MM.1S (cell line): Measurements from ENCODE around the gene CSTF3.

Experiments
- DNase-seq: peaks from one replicate; pipeline ENCODE4 v3.0.0-alpha.2; 2015
- H2AFZ ChIP-seq: fragments of 300-600 bp; sonication (generic); 2 replicates; pipeline ENCODE4 v1.6.0; 2016; ENCODE audit warnings: antibody characterized with exemption, low read length
- H3F3A ChIP-seq: fragments of 300-600 bp; sonication (generic); 2 replicates; pipeline ENCODE4 v1.6.1; 2016; ENCODE audit warnings: mild to moderate bottlenecking, antibody characterized with exemption, low read length, moderate library complexity, mixed read lengths; ENCODE audit not compliant: insufficient read depth
- H3K27ac ChIP-seq: fragments of 300-600 bp; sonication (generic); 2 replicates; pipeline ENCODE4 v1.5.1; 2016; ENCODE audit warnings: mild to moderate bottlenecking, low read length
- H3K27me3 ChIP-seq: fragments of 300-600 bp; sonication (generic); replicated peaks from 2 replicates; pipeline ENCODE4 v1.6.0; 2016; ENCODE audit warnings: low read length; ENCODE audit not compliant: insufficient read depth
- H3K36me3 ChIP-seq: fragments of 300-600 bp; sonication (generic); replicated peaks from 2 replicates; pipeline ENCODE4 v1.6.1; 2016; ENCODE audit warnings: mild to moderate bottlenecking, low read length, mixed read lengths; ENCODE audit not compliant: insufficient read depth
- H3K4me1 ChIP-seq: fragments of 300-600 bp; sonication (generic); 2 replicates; pipeline ENCODE4 v1.6.1; 2016; ENCODE audit warnings: low read length, mixed read lengths
- H3K4me2 ChIP-seq: fragments of 300-600 bp; sonication (generic); 2 replicates; pipeline ENCODE4 v1.6.0; 2016; ENCODE audit warnings: low read depth, low read length
- H3K4me3 ChIP-seq: fragments of 300-600 bp; sonication (generic); 2 replicates; pipeline ENCODE4 v1.5.1; 2016; ENCODE audit warnings: low read length, mixed read lengths
- H3K79me2 ChIP-seq: fragments of 300-600 bp; sonication (generic); 2 replicates; pipeline ENCODE4 v1.6.1; 2016; ENCODE audit warnings: mixed run types, low read length, mixed read lengths
- H3K9ac ChIP-seq: fragments of 300-600 bp; sonication (generic); 2 replicates; pipeline ENCODE4 v1.6.1; 2016; ENCODE audit warnings: low read length, mixed read lengths
- H3K9me2 ChIP-seq: fragments of 300-600 bp; sonication (generic); replicated peaks from 2 replicates; pipeline ENCODE4 v1.6.1; 2016; ENCODE audit warnings: mild to moderate bottlenecking, low read length, mixed read lengths; ENCODE audit not compliant: insufficient read depth
- H3K9me3 ChIP-seq: fragments of 300-600 bp; sonication (generic); replicated peaks from 2 replicates; pipeline ENCODE4 v1.6.1; 2016; ENCODE audit warnings: mild to moderate bottlenecking, low read length, mixed read lengths; ENCODE audit not compliant: insufficient read depth
- H4K20me1 ChIP-seq: fragments of 300-600 bp; sonication (generic); 2 replicates; pipeline ENCODE4 v1.6.1; 2016; ENCODE audit warnings: mild to moderate bottlenecking, low read length, moderate library complexity, mixed read lengths; ENCODE audit not compliant: insufficient read depth
- CTCF ChIP-seq: fragments of 300-600 bp; sonication (generic); IDR thresholded peaks from 2 replicates; pipeline ENCODE4 v1.5.1; 2016; ENCODE audit warnings: antibody characterized with exemption, low read length, mixed read lengths
- EZH2 ChIP-seq: fragments of 300-600 bp; sonication (generic); optimal IDR thresholded peaks from 2 replicates; pipeline ENCODE3; 2017; ENCODE audit warnings: low read depth, mild to moderate bottlenecking, antibody characterized with exemption, low read length, mixed read lengths
- EZH2phosphoT487 ChIP-seq: fragments of 300-600 bp; sonication (generic); IDR thresholded peaks from 2 replicates; pipeline ENCODE4 v1.6.1; 2018; ENCODE audit warnings: antibody characterized with exemption, low read length

Gene CSTF3

DNA sequence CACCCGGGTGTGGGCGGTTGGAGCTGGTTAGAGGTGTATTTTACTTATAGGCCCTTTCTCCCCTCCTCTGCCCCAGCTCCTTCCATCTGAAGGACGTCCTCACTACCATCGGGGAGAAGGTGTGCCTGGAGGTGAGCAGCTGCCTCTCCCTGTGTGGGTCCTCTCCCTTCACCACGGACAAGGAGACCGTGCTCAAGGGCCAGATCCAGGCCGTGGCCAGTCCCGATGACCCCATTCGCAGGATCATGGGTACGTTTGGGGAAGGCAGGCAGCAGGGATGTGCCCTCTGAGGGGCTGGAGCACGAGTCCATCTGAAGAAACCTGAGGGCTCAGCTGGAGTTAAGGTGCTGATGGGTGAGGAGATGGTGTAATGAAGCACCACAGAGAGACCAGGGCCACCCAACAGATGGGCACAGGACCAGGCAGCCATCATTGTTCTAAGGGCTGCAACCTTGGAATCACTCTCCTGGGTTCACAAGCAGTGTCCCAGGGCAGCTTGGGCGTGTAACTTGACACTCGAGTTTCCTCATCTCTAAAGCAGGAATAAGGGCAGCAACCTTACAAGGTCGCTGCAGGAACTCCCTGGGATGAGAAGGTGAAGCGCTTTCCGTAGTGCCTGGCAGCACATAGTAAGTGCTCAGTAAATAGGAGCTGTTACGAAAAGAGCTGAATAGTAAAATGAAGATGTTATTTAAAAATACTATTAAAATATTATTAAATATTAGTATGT, 92.5 kb downstream of the CSTF3 start:
- TF ChIP-seq EZH2 (no peak), CTCF (no peak), EZH2phosphoT487 (no peak)
- Histone ChIP-seq H3K27ac (no peak overlapping the region), H3K36me3 (no peaks in the 10 kb centered on the region)

GRCh38 chr11:33067294-33067693, 94.0 kb downstream of the CSTF3 start:
- Histone ChIP-seq H3K4me1 (peaks cover 4% of the 10 kb centered on the region; the same call in 1 of the 2 replicates), H3K27me3 (no peaks in the 10 kb centered on the region), H3K4me2 (no peak overlapping the region), H2AFZ (no peak overlapping the region), H4K20me1 (no peaks in the 10 kb centered on the region), H3K9me3 (no peaks in the 10 kb centered on the region), H3K4me3 (no peak overlapping the region), H3F3A (no peaks in the 10 kb centered on the region), H3K27ac (no peak overlapping the region), H3K36me3 (no peaks in the 10 kb centered on the region), H3K79me2 (no peaks in the 10 kb centered on the region), H3K9me2 (no peaks in the 10 kb centered on the region), H3K9ac (no peak overlapping the region)
- TF ChIP-seq CTCF (no peak), EZH2 (no peak), EZH2phosphoT487 (no peak)
- DNase-seq = no peak

More for the DNA sequence above, 92.5 kb downstream of the CSTF3 start:
- Histone ChIP-seq H3K4me1 (peaks cover 4% of the 10 kb centered on the region; the same call in 1 of the 2 replicates), H3K4me2 (no peak overlapping the region), H3K9ac (no peak overlapping the region), H3K9me2 (no peaks in the 10 kb centered on the region), H3K27me3 (no peaks in the 10 kb centered on the region), H3K4me3 (no peak overlapping the region), H3F3A (no peaks in the 10 kb centered on the region), H3K79me2 (no peaks in the 10 kb centered on the region), H4K20me1 (no peaks in the 10 kb centered on the region), H3K9me3 (no peaks in the 10 kb centered on the region), H2AFZ (no peak overlapping the region)
- no peak for DNase-seq

- Histone ChIP-seq H3K9ac (no peak overlapping the region), H3K79me2 (no peaks in the 10 kb centered on the region), H4K20me1 (no peaks in the 10 kb centered on the region), H3K4me2 (no peak overlapping the region), H3K4me1 (no peaks in the 10 kb centered on the region), H3K9me2 (no peaks in the 10 kb centered on the region), H3K4me3 (no peak overlapping the region), H3K27me3 (no peaks in the 10 kb centered on the region), H3K36me3 (no peaks in the 10 kb centered on the region), H2AFZ (no peak overlapping the region), H3F3A (no peaks in the 10 kb centered on the region), H3K27ac (no peak overlapping the region), H3K9me3 (no peaks in the 10 kb centered on the region)
- DNase-seq = peak; percentile 48
- TF ChIP-seq CTCF = peak; percentile 80
- TF ChIP-seq EZH2 = no peak
- TF ChIP-seq EZH2phosphoT487 = no peak
These were observed 95.7 kb downstream of the CSTF3 start for GRCh38 chr11:33065445-33066178.
